Liver (tissue), 3 donors: ENCODE measurements around the gene SLF1.

Source experiments
- ATF3 ChIP-seq: IDR thresholded peaks from 2 replicates; pipeline ENCODE4 v1.6.1; 2016; ENCODE audit warnings: antibody characterized with exemption
- CTCF ChIP-seq: fragments of 150-350 bp; IDR thresholded peaks from 2 replicates; pipeline ENCODE4 v1.5.1; 2017; ENCODE audit warnings: improper control_type of control experiment, low read depth, low read length; ENCODE audit not compliant: missing input control
- FOXA1 ChIP-seq: IDR thresholded peaks from 2 replicates; pipeline ENCODE4 v1.6.1; 2016; ENCODE audit warnings: antibody characterized with exemption
- GABPA ChIP-seq, 2 donors: IDR thresholded peaks in 1 of 2; conservative IDR thresholded peaks in 1 of 2; 2 replicates each; pipeline ENCODE4 v1.6.1; 2016; ENCODE audit warnings: antibody characterized with exemption in 2 of 2, mild to moderate bottlenecking in 1 of 2, moderate library complexity in 1 of 2
- JUND ChIP-seq, 2 donors: IDR thresholded peaks; 2 replicates each; pipeline ENCODE4 v1.6.1; 2016; ENCODE audit warnings: antibody characterized with exemption in 2 of 2
- MAX ChIP-seq: IDR thresholded peaks from 2 replicates; pipeline ENCODE4 v1.6.1; 2016; ENCODE audit warnings: antibody characterized with exemption
- RAD21 ChIP-seq, 2 donors: IDR thresholded peaks; 2 replicates each; pipeline ENCODE4 v1.6.1; 2016; ENCODE audit warnings: antibody characterized with exemption in 2 of 2, mild to moderate bottlenecking in 2 of 2
- REST ChIP-seq: IDR thresholded peaks from 2 replicates; pipeline ENCODE4 v1.6.1; 2016; ENCODE audit warnings: antibody characterized with exemption, mild to moderate bottlenecking
- RXRA ChIP-seq, 2 donors: IDR thresholded peaks; 2 replicates each; pipeline ENCODE4 v1.6.1; 2017 to 2018; ENCODE audit warnings: antibody characterized with exemption in 2 of 2, mild to moderate bottlenecking in 1 of 2
- SP1 ChIP-seq: IDR thresholded peaks from 2 replicates; pipeline ENCODE4 v1.6.1; 2018; ENCODE audit warnings: antibody characterized with exemption, mild to moderate bottlenecking
- TAF1 ChIP-seq: conservative IDR thresholded peaks from 2 replicates; pipeline ENCODE4 v1.6.1; 2016; ENCODE audit warnings: antibody characterized with exemption, mild to moderate bottlenecking
- YY1 ChIP-seq: IDR thresholded peaks from 2 replicates; pipeline ENCODE4 v1.6.1; 2016; ENCODE audit warnings: antibody characterized with exemption, mild to moderate bottlenecking
- ZBTB33 ChIP-seq: IDR thresholded peaks from 2 replicates; pipeline ENCODE4 v1.6.1; 2016; ENCODE audit warnings: antibody characterized with exemption
- donor health status: healthy.
- donor health status: healthy.

GRCh38 chr5:94674490-94675382 is 56.3 kb downstream of the SLF1 start:
- TF ChIP-seq SP1 (no peak), TAF1 (no peak), ATF3 (no peak), CTCF (no peak), FOXA1 (no peak), JUND (IDR thresholded peaks at IDR 0.05) (no peak), GABPA (IDR thresholded peaks at IDR 0.05 in 1 of 2, conservative IDR thresholded peaks at IDR 0.05 in 1 of 2) (no peak), MAX (no peak), RAD21 (IDR thresholded peaks at IDR 0.05) (no peak), REST (no peak), YY1 (no peak), ZBTB33 (no peak), RXRA (IDR thresholded peaks at IDR 0.05) (no peak)
